H1 (cell line): ENCODE measurements around the gene AKR1D1. TPM values are rescaled to one million over a fixed set of nuclear protein-coding genes. Genes with fewer than 3 reads are reported as not detected.

Experiments
- CTCF ChIA-PET: fragments of 300-600 bp; sonication (Branson Sonifier 250); formaldehyde crosslinking; loops from one replicate; lab custom pipeline; 2021; ENCODE audit not compliant: partially characterized antibody; lab: Charles Lee
- POLR2A ChIA-PET: fragments of 300-600 bp; sonication (Branson Sonifier 250); formaldehyde crosslinking; loops from one replicate; lab custom pipeline; 2021; ENCODE audit warnings: inconsistent platforms; ENCODE audit not compliant: partially characterized antibody; lab: Charles Lee
- DNase-seq, 2 experiments: peaks; one replicate each; pipeline versions ENCODE4 v3.0.0 to v3.0.0-alpha.2; 2010 to 2022; ENCODE audit warnings: low spot score in 2 of 2, low read depth in 1 of 2, mixed read lengths in 1 of 2
- FAIRE-seq: peaks from 2 replicates; lab custom pipeline; 2011; peaks lifted over from hg19 to GRCh38; lab: Jason Lieb, UNC
- H2AFZ ChIP-seq: 2 replicates; pipeline ENCODE4 v1.8.1; 2012; ENCODE audit warnings: low read length, inconsistent platforms
- H2AK5ac ChIP-seq: 2 replicates; pipeline ENCODE4 v1.6.1; 2013; ENCODE audit warnings: low read depth, low read length
- H2BK120ac ChIP-seq: replicated peaks from 2 replicates; pipeline ENCODE3; 2013; ENCODE audit warnings: low read depth, low read length, inconsistent platforms
- H2BK12ac ChIP-seq: 2 replicates; pipeline ENCODE4 v1.6.1; 2013; ENCODE audit warnings: low read depth, low read length
- H2BK15ac ChIP-seq: 2 replicates; pipeline ENCODE4 v1.6.1; 2013; ENCODE audit warnings: low read length
- H2BK20ac ChIP-seq: 2 replicates; pipeline ENCODE4 v1.6.1; 2013; ENCODE audit warnings: low read length
- H2BK5ac ChIP-seq: 2 replicates; pipeline ENCODE4 v1.6.1; 2013; ENCODE audit warnings: low read depth, low read length
- H3K14ac ChIP-seq: 2 replicates; pipeline ENCODE4 v1.6.1; 2013; ENCODE audit warnings: inconsistent platforms; ENCODE audit not compliant: insufficient read length
- H3K18ac ChIP-seq: 2 replicates; pipeline ENCODE4 v1.6.1; 2013; ENCODE audit warnings: low read length; ENCODE audit errors: extremely low read depth
- H3K23ac ChIP-seq: 2 replicates; pipeline ENCODE4 v1.6.1; 2013; ENCODE audit warnings: inconsistent platforms; ENCODE audit not compliant: insufficient read length
- H3K23me2 ChIP-seq: 2 replicates; pipeline ENCODE4 v1.6.1; 2013; ENCODE audit warnings: low read depth, low read length
- H3K27ac ChIP-seq: 2 replicates; pipeline ENCODE4 v1.6.1; 2011; ENCODE audit warnings: low read depth, low read length, inconsistent platforms
- H3K27me3 ChIP-seq, 4 experiments: replicated peaks in 1 of 4; 1 replicate in 1 of 4; 2 replicates in 3 of 4; pipeline versions ENCODE4 v1.6.1 to v1.8.1; 2011 to 2013; ENCODE audit warnings: low read length in 3 of 4, mild to moderate bottlenecking in 3 of 4, inconsistent platforms in 2 of 4, mixed read lengths in 2 of 4, moderate library complexity in 1 of 4; ENCODE audit not compliant: control insufficient read depth in 3 of 4, insufficient read depth in 3 of 4; ENCODE audit errors: extremely low read depth in 1 of 4
- H3K36me3 ChIP-seq, 4 experiments: 2 replicates each; pipeline versions ENCODE4 v1.6.1 to v1.8.1; 2011 to 2013; ENCODE audit warnings: mild to moderate bottlenecking in 4 of 4, low read length in 3 of 4, moderate library complexity in 2 of 4, control low read depth in 1 of 4, inconsistent platforms in 1 of 4; ENCODE audit not compliant: insufficient read depth in 4 of 4, control insufficient read depth in 2 of 4
- H3K4ac ChIP-seq: replicated peaks from 2 replicates; pipeline ENCODE3; 2013; ENCODE audit warnings: low read length, low read depth, mixed read lengths, inconsistent platforms; ENCODE audit not compliant: insufficient read length
- H3K4me1 ChIP-seq, 4 experiments: replicated peaks in 1 of 4; 1 replicate in 1 of 4; 2 replicates in 3 of 4; pipeline versions ENCODE4 v1.6.1 to v1.8.1; 2011 to 2013; ENCODE audit warnings: low read length in 3 of 4, inconsistent platforms in 2 of 4, mixed read lengths in 1 of 4; ENCODE audit not compliant: insufficient read depth in 4 of 4, control insufficient read depth in 3 of 4
- H3K4me2 ChIP-seq, 2 experiments: 2 replicates each; pipeline versions ENCODE4 v1.6.1 to v1.8.1; 2011 to 2013; ENCODE audit warnings: low read depth in 2 of 2, low read length in 2 of 2, control low read depth in 1 of 2, inconsistent platforms in 1 of 2, mild to moderate bottlenecking in 1 of 2; ENCODE audit not compliant: insufficient read depth in 1 of 2
- H3K4me3 ChIP-seq, 4 experiments: fragments of 200-600, 300-600 bp in 1 of 4; sonication (generic), shearing (Covaris generic), sonication (Bioruptor Twin) in 1 of 4; 2 replicates each; pipeline versions ENCODE4 v1.5.1 to v1.8.1; 2011 to 2016; ENCODE audit warnings: low read length in 4 of 4, low read depth in 3 of 4, control low read depth in 2 of 4, inconsistent platforms in 2 of 4, mild to moderate bottlenecking in 2 of 4, mixed read lengths in 1 of 4, moderate library complexity in 1 of 4; ENCODE audit not compliant: insufficient read depth in 2 of 4; ENCODE audit errors: extremely low read depth in 1 of 4
- H3K56ac ChIP-seq: replicated peaks from 2 replicates; pipeline ENCODE3; 2013; ENCODE audit warnings: low read depth, mild to moderate bottlenecking, mixed read lengths, low read length, inconsistent platforms; ENCODE audit not compliant: insufficient read length
- H3K79me1 ChIP-seq: 2 replicates; pipeline ENCODE4 v1.6.1; 2013; ENCODE audit warnings: low read depth, low read length, control low read depth
- H3K79me2 ChIP-seq, 2 experiments: 2 replicates each; pipeline versions ENCODE4 v1.6.1 to v1.8.1; 2012 to 2013; ENCODE audit warnings: low read length in 2 of 2, mild to moderate bottlenecking in 2 of 2, inconsistent platforms in 1 of 2; ENCODE audit not compliant: insufficient read depth in 2 of 2, control insufficient read depth in 1 of 2
- H3K9ac ChIP-seq, 4 experiments: replicated peaks in 1 of 4; 1 replicate in 1 of 4; 2 replicates in 3 of 4; pipeline versions ENCODE4 v1.6.1 to v1.8.1; 2011 to 2013; ENCODE audit warnings: low read depth in 3 of 4, low read length in 3 of 4, control low read depth in 2 of 4, mild to moderate bottlenecking in 2 of 4, moderate library complexity in 2 of 4, inconsistent platforms in 1 of 4; ENCODE audit errors: extremely low read depth in 1 of 4
- H3K9me3 ChIP-seq, 2 experiments: 2 replicates each; pipeline versions ENCODE4 v1.6.1 to v1.8.1; 2012 to 2013; ENCODE audit warnings: mild to moderate bottlenecking in 2 of 2, moderate library complexity in 2 of 2, control low read depth in 1 of 2, inconsistent platforms in 1 of 2, low read depth in 1 of 2, low read length in 1 of 2, mixed read lengths in 1 of 2; ENCODE audit not compliant: insufficient read depth in 2 of 2
- H4K20me1 ChIP-seq, 2 experiments: replicated peaks in 1 of 2; 2 replicates each; pipeline versions ENCODE3 to v1.8.1; 2011 to 2013; ENCODE audit warnings: inconsistent platforms in 2 of 2, low read length in 2 of 2, mild to moderate bottlenecking in 1 of 2; ENCODE audit not compliant: insufficient read depth in 2 of 2, control insufficient read depth in 1 of 2
- H4K5ac ChIP-seq: 2 replicates; pipeline ENCODE4 v1.6.1; 2013; ENCODE audit warnings: low read length, low read depth, mixed read lengths, inconsistent platforms; ENCODE audit not compliant: insufficient read length
- H4K8ac ChIP-seq: 2 replicates; pipeline ENCODE4 v1.8.0; 2013; ENCODE audit warnings: mild to moderate bottlenecking, moderate library complexity, low read length, inconsistent platforms; ENCODE audit not compliant: insufficient read depth; ENCODE audit errors: extremely low read depth
- H4K91ac ChIP-seq: replicated peaks from 2 replicates; pipeline ENCODE3; 2013; ENCODE audit warnings: low read length, mixed read lengths, inconsistent platforms; ENCODE audit not compliant: insufficient read length
- ASH2L ChIP-seq: fragments of 200-600, 300-600 bp; sonication (generic); IDR thresholded peaks from one replicate; pipeline ENCODE4 v1.7.1; 2017; ENCODE audit warnings: low read length
- CBX8 ChIP-seq: fragments of 300-800, 300-1000 bp; sonication (generic); IDR thresholded peaks from 2 replicates; pipeline ENCODE4 v1.7.1; 2016; ENCODE audit warnings: low read depth, low read length, borderline replicate concordance
- CHD1 ChIP-seq: IDR thresholded peaks from 2 replicates; pipeline ENCODE4 v1.6.1; 2012; ENCODE audit warnings: low read depth, low read length, improper control_type of control experiment
- GTF2F1 ChIP-seq: IDR thresholded peaks from 2 replicates; pipeline ENCODE4 v1.6.1; 2012; ENCODE audit warnings: low read depth, low read length, improper control_type of control experiment, borderline replicate concordance
- HDAC2 ChIP-seq, 2 experiments: fragments of 300-600 bp in 1 of 2; sonication (generic) in 1 of 2; IDR thresholded peaks; 2 replicates each; pipeline ENCODE4 v1.6.1; 2011 to 2012; ENCODE audit warnings: low read depth in 2 of 2, low read length in 2 of 2, mild to moderate bottlenecking in 2 of 2, moderate library complexity in 2 of 2, borderline replicate concordance in 1 of 2, inconsistent platforms in 1 of 2
- NANOG ChIP-seq: IDR thresholded peaks from 2 replicates; pipeline ENCODE4 v1.6.1; 2011; ENCODE audit warnings: low read length, low read depth, mild to moderate bottlenecking, inconsistent platforms; ENCODE audit not compliant: insufficient read depth, poor library complexity, severe bottlenecking
- ZNF274 ChIP-seq: IDR thresholded peaks from 2 replicates; pipeline ENCODE4 v1.7.0; 2012; ENCODE audit warnings: low read length, borderline replicate concordance; ENCODE audit errors: extremely low read depth
- whole genome bisulfite sequencing, 2 experiments: shearing (Covaris generic) in 1 of 2; methylation state at CpG; one replicate each; pipeline versions ENCODE4 v1.1.6 to v1.1.7; 2013 to 2015; ENCODE audit warnings: low lambda C conversion rate in 2 of 2, mixed read lengths in 2 of 2, inconsistent platforms in 1 of 2, low coverage in 1 of 2, missing lambda C conversion rate in 1 of 2; ENCODE audit not compliant: insufficient replicate concordance in 2 of 2, insufficient coverage in 1 of 2, insufficient read length in 1 of 2; ENCODE audit errors: extremely low coverage in 1 of 2, missing lambda C conversion rate in 1 of 2; 5-methylcytosine and 5-hydroxymethylcytosine counted together
- polyA plus RNA-seq, 7 experiments: library from polyadenylated mRNA; depleted of rRNA in 3 of 7; stranded (reverse) in 5 of 7; unstranded in 2 of 7; fragments of >200 nt in 5 of 7; fragments of 200-250 nt in 2 of 7; gene quantifications; 1 replicate in 5 of 7; 2 replicates in 1 of 7; 4 replicates in 1 of 7; pipeline versions ENCODE4 v1.2.1 to v1.2.3, GENCODE V29; 2011 to 2013; ENCODE audit warnings: missing spikeins in 2 of 7, mixed read lengths in 2 of 7
- total RNA-seq: library from RNA; stranded (reverse); fragmentation: NEBNext Ultra II Directional; extraction: Animal tissue kit (Norgen Biotek cat#: 25700); gene quantifications from 2 replicates; pipeline ENCODE4 v1.2.1, GENCODE V29; 2021

Gene AKR1D1
- total and polyA plus RNA-seq, 2 of the 8 experiments (the other 6 are each of a cell fraction or from before 2014, with no cell fraction given): not detected

DNA sequence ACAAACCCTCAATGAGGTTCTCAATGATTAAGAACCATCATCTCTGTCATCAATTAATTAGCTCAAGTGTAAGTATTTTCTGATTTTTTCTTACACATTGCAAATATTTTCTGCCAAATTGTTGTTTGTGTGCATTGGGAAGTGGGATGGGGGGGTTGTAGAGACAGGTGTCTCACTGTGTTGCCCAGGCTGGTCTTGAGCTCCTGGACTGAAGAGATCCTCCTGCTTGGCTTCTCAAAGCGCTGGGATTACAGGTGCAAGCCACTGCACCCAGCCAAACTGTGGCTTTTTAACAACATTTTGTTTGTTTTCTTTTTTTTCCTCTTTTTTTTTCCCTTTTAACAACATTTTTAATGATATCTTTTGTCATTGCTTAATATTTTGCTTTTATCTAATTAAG is 87.5 kb downstream of the AKR1D1 start:
- Histone ChIP-seq H4K91ac (peak overlapping the region; percentile 96), H2BK120ac (no peak overlapping the region), H4K5ac (no peak overlapping the region), H3K4me3 (no peak overlapping the region), H3K79me1 (no peaks in the 10 kb centered on the region), H3K14ac (no peak overlapping the region), H3K27me3 (no peaks in the 10 kb centered on the region), H3K23me2 (no peaks in the 10 kb centered on the region), H3K79me2 (no peaks in the 10 kb centered on the region), H4K8ac (no peak overlapping the region), H3K27ac (no peak overlapping the region), H3K56ac (no peak overlapping the region), H4K20me1 (no peaks in the 10 kb centered on the region), H2AFZ (no peak overlapping the region), H3K9me3 (peaks cover 9 to 24% of the 10 kb centered on the region in 2 experiments), H2BK12ac (no peak overlapping the region; the same call in 1 of the 2 replicates), H3K4me2 (no peak overlapping the region), H3K4ac (no peak overlapping the region), H2BK15ac (no peak overlapping the region), H2BK20ac (no peak overlapping the region), H2AK5ac (no peak overlapping the region), H2BK5ac (peak overlapping the region; percentile 96; the same call in 1 of the 2 replicates), H3K4me1 (peaks cover 8 to 18% (median 14%) of the 10 kb centered on the region in 4 experiments; a peak in 6 of 7 replicates), H3K9ac (no peak overlapping the region), H3K18ac (peak overlapping the region; percentile 85; the same call in 1 of the 2 replicates), H3K36me3 (peaks cover 0 to 19% (median 4%) of the 10 kb centered on the region in 4 experiments; a peak in 3 of 8 replicates), H3K23ac (no peak overlapping the region)
- WGBS, 2 experiments: 93% methylated on average over 1 of the region's 1 CpG; no CpG with 5 or more reads in 1 of the 2 experiments
- ChIA-PET POLR2A (interaction anchor here (0.8 kb wide), 1 partner anchor 44 kb away, joined by 3 read pairs; no protein-coding TSS in a partner anchor), CTCF (interaction anchor here (0.7 kb wide), 1 partner anchor 336 kb away, joined by 3 read pairs; no protein-coding TSS in a partner anchor)
- DNase-seq (no peak), FAIRE-seq (no peak)
- TF ChIP-seq CHD1: no peak
- no peak for TF ChIP-seq GTF2F1
- no peak for TF ChIP-seq ASH2L
- no peak for TF ChIP-seq CBX8
- no peak for TF ChIP-seq ZNF274
- TF ChIP-seq HDAC2 (IDR thresholded peaks at IDR 0.05; ENCODE audit: borderline replicate concordance in 1 of 2, low read depth in 2 of 2, low read length in 2 of 2): no peak
- TF ChIP-seq NANOG: no peak
